Fibroblast of the aortic adventitia (primary cell): ENCODE measurements around the gene NHP2. TPM values are rescaled to one million over a fixed set of nuclear protein-coding genes. Genes with fewer than 3 reads are reported as not detected.

Experiments
- DNase-seq: peaks from one replicate; pipeline ENCODE4 v3.0.0-alpha.2; 2010; ENCODE audit warnings: low read depth
- H3K4me3 ChIP-seq: 2 replicates; pipeline ENCODE4 v1.5.1; 2011; ENCODE audit warnings: low read depth, mild to moderate bottlenecking, control low read depth, low read length, moderate library complexity
- CTCF ChIP-seq: IDR thresholded peaks from 2 replicates; pipeline ENCODE4 v1.5.1; 2011; ENCODE audit warnings: mild to moderate bottlenecking, low read length, control low read depth, inconsistent platforms; ENCODE audit not compliant: insufficient read depth
- total RNA-seq: library from RNA; depleted of rRNA; stranded (reverse); fragments of >200 nt; gene quantifications from 2 replicates; pipeline ENCODE4 v1.2.3, GENCODE V29; 2012; ENCODE audit warnings: low replicate concordance

The NHP2 gene
- total RNA-seq, 1 donor, result 162 TPM

DNA sequence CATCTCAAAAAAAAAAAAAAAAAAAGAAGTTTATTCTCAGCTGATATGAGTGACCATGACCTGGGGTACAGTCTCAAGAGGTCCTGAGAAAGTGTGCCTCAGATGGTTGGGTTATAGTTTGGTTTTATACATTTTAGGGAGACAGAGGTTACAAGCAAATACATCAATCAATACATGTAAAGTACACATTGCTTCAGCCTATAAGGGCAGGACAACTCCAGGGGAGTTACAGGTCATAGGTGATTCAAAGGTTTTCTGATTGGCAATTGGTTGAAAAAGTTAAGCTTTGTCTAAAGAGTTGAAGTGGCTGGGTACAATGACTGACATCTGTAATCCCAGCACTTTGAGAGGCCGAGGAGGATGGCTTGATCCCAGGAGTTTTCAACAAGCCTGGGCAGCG lies 35.7 kb upstream of the NHP2 start:
- DNase-seq, result no peak
- H3K4me3 ChIP-seq, result no peak overlapping the region
- TF ChIP-seq CTCF, result no peak

- TF ChIP-seq CTCF, result no peak
- no peak within 1 kb of the TSS for H3K4me3 ChIP-seq
- no peak for DNase-seq
Observed at GRCh38 chr5:178187014-178187413, 33.3 kb upstream of the NHP2 start, which contains the start of gene GMCL2. TSS of gene GMCL2 (minus strand) at chr5:178187371. CDS start at chr5:178187299, 72 bp downstream.

DNA sequence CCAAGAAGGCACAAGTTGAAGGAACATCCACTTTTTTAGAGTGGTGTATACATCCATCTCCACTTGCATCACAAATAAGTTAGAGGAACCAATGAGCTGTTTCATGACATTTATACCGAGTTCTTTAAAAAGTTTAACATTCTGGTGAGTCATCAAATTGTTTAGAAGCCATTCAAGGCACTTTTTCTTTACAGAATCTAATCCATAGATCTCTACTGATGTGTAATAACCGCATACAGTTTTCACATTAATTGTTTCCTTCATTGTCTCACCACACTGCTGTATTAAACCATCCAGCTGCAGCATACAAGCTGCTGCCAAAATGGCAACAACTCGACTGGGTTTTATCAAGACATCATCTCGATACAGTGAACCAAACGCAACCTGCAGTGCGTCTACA lies 32.7 kb upstream of the NHP2 start:
- H3K4me3 ChIP-seq, result no peak overlapping the region
- TF ChIP-seq CTCF, result no peak
- DNase-seq, result no peak

DNA sequence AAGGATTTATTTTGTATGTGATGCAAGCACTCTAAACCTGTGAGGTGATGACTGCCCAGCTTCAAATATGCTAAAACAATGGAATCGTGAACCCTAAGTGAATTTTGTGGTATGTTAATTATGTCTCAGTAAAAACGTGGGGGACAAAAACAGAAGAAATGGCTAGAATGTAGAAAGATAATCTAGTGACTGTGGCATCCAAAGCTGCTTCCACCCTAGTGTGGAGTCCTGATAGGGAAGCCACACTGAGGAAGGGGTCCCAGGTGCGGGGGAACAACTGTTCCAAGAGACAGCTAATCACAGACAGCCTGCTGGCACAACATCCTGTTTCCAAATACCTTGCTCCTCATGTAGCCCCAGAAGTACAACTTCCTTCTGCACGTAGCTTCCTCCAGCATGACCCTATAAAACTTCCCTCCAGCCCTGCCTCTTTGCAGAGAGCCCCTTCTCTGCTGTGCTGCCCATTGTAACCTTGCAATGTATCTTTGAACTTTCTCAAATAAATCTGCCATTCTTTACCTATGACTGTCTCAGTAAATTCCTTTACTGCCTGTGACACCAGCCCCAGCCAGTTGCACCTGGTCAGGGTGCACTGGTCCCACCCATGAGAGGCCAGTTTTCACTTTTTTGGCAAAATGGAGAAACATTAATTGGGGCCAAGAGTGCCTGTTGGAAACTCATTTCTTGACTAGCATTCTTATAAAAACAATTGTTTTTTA lies 28.6 kb upstream of the NHP2 start:
- no peak overlapping the region for H3K4me3 ChIP-seq
- no peak for TF ChIP-seq CTCF
- DNase-seq, result no peak

GRCh38 chr5:178180141-178180863 lies 26.6 kb upstream of the NHP2 start:
- DNase-seq, result no peak
- no peak overlapping the region for H3K4me3 ChIP-seq
- no peak for TF ChIP-seq CTCF

DNA sequence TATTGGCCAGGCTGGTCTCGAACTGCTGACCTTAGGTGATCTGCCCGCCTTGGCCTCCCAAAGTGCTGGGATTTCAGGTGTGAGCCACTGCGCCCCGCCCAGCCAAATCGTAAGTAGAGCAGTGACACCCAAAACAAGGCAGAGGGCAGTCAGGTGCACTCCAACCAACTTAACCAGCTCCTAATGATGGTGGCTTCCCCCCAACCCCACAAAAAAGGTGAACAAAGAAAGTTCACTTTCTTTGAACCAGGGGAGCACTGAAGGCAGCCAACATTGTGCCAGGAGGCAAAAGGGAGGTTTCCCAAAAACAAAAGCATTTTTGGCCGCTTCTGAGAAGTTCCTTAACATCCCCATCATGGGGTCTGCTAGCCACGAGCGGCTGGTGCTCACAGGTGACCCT lies 23.9 kb upstream of the NHP2 start:
- TF ChIP-seq CTCF, result no peak
- no peak overlapping the region for H3K4me3 ChIP-seq
- DNase-seq, result no peak

DNA sequence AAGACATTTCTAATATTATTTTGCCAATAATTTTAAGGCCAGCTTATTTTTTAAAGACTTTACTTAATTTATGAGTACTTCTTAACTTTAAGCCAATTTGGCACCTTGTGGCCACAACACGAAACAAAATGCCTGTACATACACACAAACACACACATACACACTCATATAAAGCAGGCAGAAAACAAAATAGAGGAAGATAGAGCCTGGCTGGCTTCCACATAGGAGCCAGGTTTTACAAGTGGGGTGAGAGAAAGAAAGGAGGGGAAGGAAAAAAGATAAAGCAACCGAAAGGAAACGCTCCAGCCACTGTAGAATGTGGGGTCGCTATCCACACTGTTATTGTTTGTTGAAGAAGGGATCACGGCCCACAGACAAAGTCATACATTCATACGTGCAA lies 23.1 kb upstream of the NHP2 start:
- no peak for TF ChIP-seq CTCF
- no peak overlapping the region for H3K4me3 ChIP-seq
- DNase-seq, result no peak
